Measurements from ENCODE around the gene CCT3.

Gene CCT3

DNA sequence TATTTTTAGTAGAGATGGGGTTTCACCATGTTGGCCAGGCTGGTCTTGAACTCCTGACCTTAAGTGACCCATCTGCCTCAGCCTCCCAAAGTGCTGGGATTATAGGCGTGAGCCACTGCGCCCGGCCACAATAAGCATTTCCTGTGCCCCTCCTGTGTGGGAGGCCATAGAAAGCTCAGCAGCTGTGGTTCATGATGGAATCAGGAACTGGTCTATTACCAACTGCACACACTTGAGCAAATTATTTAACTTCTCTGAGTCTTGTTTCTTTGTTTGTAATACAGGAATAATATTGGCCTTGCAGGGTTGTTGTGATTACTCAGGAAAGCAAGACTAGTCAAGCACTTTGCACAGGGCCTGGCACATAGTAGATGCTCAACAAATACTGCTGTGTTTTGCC, 45.9 kb upstream of the CCT3 start:
- FAIRE-seq (no peak), DNase-seq (ENCODE audit: insufficient read length, low spot score) (no peak)
- TF ChIP-seq, protein P1, sequence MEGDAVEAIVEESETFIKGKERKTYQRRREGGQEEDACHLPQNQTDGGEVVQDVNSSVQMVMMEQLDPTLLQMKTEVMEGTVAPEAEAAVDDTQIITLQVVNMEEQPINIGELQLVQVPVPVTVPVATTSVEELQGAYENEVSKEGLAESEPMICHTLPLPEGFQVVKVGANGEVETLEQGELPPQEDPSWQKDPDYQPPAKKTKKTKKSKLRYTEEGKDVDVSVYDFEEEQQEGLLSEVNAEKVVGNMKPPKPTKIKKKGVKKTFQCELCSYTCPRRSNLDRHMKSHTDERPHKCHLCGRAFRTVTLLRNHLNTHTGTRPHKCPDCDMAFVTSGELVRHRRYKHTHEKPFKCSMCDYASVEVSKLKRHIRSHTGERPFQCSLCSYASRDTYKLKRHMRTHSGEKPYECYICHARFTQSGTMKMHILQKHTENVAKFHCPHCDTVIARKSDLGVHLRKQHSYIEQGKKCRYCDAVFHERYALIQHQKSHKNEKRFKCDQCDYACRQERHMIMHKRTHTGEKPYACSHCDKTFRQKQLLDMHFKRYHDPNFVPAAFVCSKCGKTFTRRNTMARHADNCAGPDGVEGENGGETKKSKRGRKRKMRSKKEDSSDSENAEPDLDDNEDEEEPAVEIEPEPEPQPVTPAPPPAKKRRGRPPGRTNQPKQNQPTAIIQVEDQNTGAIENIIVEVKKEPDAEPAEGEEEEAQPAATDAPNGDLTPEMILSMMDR (IDR thresholded peaks at IDR 0.05; ENCODE audit: insufficient read depth, missing control alignments) = no peak

GRCh38 chr1:156383023-156383422, 44.9 kb upstream of the CCT3 start:
- FAIRE-seq (no peak), DNase-seq (ENCODE audit: insufficient read length, low spot score) (peak; percentile 97)
- TF ChIP-seq, protein P1 (IDR thresholded peaks at IDR 0.05; ENCODE audit: insufficient read depth, missing control alignments) = peak; percentile 99

- TF ChIP-seq, protein P1 (IDR thresholded peaks at IDR 0.05; ENCODE audit: insufficient read depth, missing control alignments) = no peak
- FAIRE-seq (no peak), DNase-seq (ENCODE audit: insufficient read length, low spot score) (no peak)
Measured at GRCh38 chr1:156382561-156382960, 44.5 kb upstream of the CCT3 start.

GRCh38 chr1:156379420-156380165, 41.5 kb upstream of the CCT3 start:
- TF ChIP-seq, protein P1 (IDR thresholded peaks at IDR 0.05; ENCODE audit: insufficient read depth, missing control alignments) = no peak
- no peak for DNase-seq (ENCODE audit: insufficient read length, low spot score)
- no peak for FAIRE-seq

- FAIRE-seq (no peak), DNase-seq (ENCODE audit: insufficient read length, low spot score) (no peak)
Measured at GRCh38 chr1:156378557-156378956, 40.5 kb upstream of the CCT3 start.

GRCh38 chr1:156376958-156377919, 39.1 kb upstream of the CCT3 start:
- TF ChIP-seq, protein P1 (IDR thresholded peaks at IDR 0.05; ENCODE audit: insufficient read depth, missing control alignments) = no peak
- DNase-seq (ENCODE audit: insufficient read length, low spot score) (no peak), FAIRE-seq (no peak)

More at GRCh38 chr1:156378557-156378956, 40.5 kb upstream of the CCT3 start:
- TF ChIP-seq, protein P1 (IDR thresholded peaks at IDR 0.05; ENCODE audit: insufficient read depth, missing control alignments) = no peak
